HK-2 (cell line): ENCODE results near the gene KCNJ14.

ENCODE experiments used
- DNase-seq: peaks from one replicate; pipeline ENCODE4 v3.0.0-alpha.2; 2018; ENCODE audit not compliant: unreplicated experiment

The KCNJ14 gene

GRCh38 chr19:48455171-48455907 lies at the start of gene KCNJ14:
TSS of gene KCNJ14 (plus strand) at chr19:48455574. CDS start at chr19:48461725, 6,151 bp downstream.
- DNase-seq = no peak

GRCh38 chr19:48405850-48406249 lies 49.5 kb upstream of the KCNJ14 start:
- no peak for DNase-seq

- DNase-seq = peak; percentile 57
Observed at GRCh38 chr19:48413879-48414587, 41.3 kb upstream of the KCNJ14 start.

- DNase-seq = no peak
Observed at GRCh38 chr19:48415395-48415794, 40.0 kb upstream of the KCNJ14 start.

- DNase-seq = no peak
Observed at GRCh38 chr19:48415806-48416221, 39.6 kb upstream of the KCNJ14 start.

- DNase-seq = no peak
Observed at GRCh38 chr19:48417421-48417820, 38.0 kb upstream of the KCNJ14 start.

- peak; percentile 20 for DNase-seq
Observed at GRCh38 chr19:48418317-48419064, 36.9 kb upstream of the KCNJ14 start.

- DNase-seq = no peak
Observed at GRCh38 chr19:48419158-48419920, 36.0 kb upstream of the KCNJ14 start.

GRCh38 chr19:48421548-48421947 lies 33.8 kb upstream of the KCNJ14 start:
- no peak for DNase-seq

GRCh38 chr19:48424694-48425219 lies 30.6 kb upstream of the KCNJ14 start:
- peak; percentile 58 for DNase-seq

GRCh38 chr19:48428670-48429069 lies 26.7 kb upstream of the KCNJ14 start:
- DNase-seq = no peak

GRCh38 chr19:48433337-48433736 lies 22.0 kb upstream of the KCNJ14 start:
- DNase-seq = no peak

- no peak for DNase-seq
Observed at GRCh38 chr19:48436586-48436985, 18.8 kb upstream of the KCNJ14 start.

- no peak for DNase-seq
Observed at GRCh38 chr19:48441360-48442050, 13.9 kb upstream of the KCNJ14 start.

GRCh38 chr19:48442116-48443035 lies 13.0 kb upstream of the KCNJ14 start:
- no peak for DNase-seq

- no peak for DNase-seq
Observed at GRCh38 chr19:48443256-48443655, 12.1 kb upstream of the KCNJ14 start.

GRCh38 chr19:48443731-48444128 lies 11.6 kb upstream of the KCNJ14 start:
- DNase-seq = no peak

- DNase-seq = no peak
Observed at GRCh38 chr19:48444129-48444935, 11.0 kb upstream of the KCNJ14 start.

GRCh38 chr19:48444936-48445200 lies 10.5 kb upstream of the KCNJ14 start:
- no peak for DNase-seq
